T-helper 2 cell treated with Interferon-gamma antibody and Interleukin-4, amounts not matched to agents 5 μg/mL and 100 μg/mL, for 36 hours (primary cell): ENCODE results near the gene TAF1D.

Experiments
- DNase-seq: peaks from one replicate; pipeline ENCODE4 v3.0.0; 2021; ENCODE audit warnings: low spot score
- H3K27ac Mint-ChIP-seq: one replicate; pipeline ENCODE4 v1.8.0; 2021; ENCODE audit warnings: mild to moderate bottlenecking, mixed read lengths
- H3K27me3 Mint-ChIP-seq: one replicate; pipeline ENCODE4 v1.8.0; 2021; ENCODE audit warnings: low read depth, mixed read lengths
- H3K36me3 Mint-ChIP-seq: one replicate; pipeline ENCODE4 v1.8.0; 2021; ENCODE audit warnings: low read depth, mixed read lengths
- H3K4me1 Mint-ChIP-seq: one replicate; pipeline ENCODE4 v1.8.0; 2021; ENCODE audit warnings: low read depth, mixed read lengths
- H3K4me3 Mint-ChIP-seq: one replicate; pipeline ENCODE4 v1.8.0; 2022; ENCODE audit warnings: mild to moderate bottlenecking, moderate library complexity, mixed read lengths
- H3K9me3 Mint-ChIP-seq: one replicate; pipeline ENCODE4 v1.8.0; 2021; ENCODE audit warnings: mixed read lengths

The TAF1D gene

DNA sequence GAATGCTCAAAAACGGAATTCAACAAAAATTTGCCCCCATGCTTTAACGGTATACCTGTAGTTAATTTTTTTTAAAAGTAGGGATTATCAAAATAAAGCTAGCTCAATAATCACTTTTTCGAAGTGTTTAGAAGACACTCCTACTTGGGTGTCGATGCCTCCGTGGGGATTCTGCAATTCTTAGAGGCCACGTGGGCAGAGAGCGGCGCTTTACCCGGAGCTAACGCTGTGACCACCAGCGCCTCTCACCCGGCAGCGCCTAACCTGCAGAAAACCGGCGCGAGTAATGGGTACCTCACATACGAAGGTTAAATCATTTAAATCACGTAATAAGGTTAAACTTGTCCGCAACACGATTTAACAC is 583 bp downstream of the TAF1D start:
- H3K36me3 Mint-ChIP-seq, result peaks cover 59% of the 10 kb centered on the region
- peak overlapping the region; percentile 99 for H3K4me3 Mint-ChIP-seq
- H3K4me1 Mint-ChIP-seq, result peaks cover 40% of the 10 kb centered on the region
- peak; percentile 48 for DNase-seq
- no peaks in the 10 kb centered on the region for H3K9me3 Mint-ChIP-seq
- peak overlapping the region; percentile 99 for H3K27ac Mint-ChIP-seq
- H3K27me3 Mint-ChIP-seq, result no peaks in the 10 kb centered on the region

DNA sequence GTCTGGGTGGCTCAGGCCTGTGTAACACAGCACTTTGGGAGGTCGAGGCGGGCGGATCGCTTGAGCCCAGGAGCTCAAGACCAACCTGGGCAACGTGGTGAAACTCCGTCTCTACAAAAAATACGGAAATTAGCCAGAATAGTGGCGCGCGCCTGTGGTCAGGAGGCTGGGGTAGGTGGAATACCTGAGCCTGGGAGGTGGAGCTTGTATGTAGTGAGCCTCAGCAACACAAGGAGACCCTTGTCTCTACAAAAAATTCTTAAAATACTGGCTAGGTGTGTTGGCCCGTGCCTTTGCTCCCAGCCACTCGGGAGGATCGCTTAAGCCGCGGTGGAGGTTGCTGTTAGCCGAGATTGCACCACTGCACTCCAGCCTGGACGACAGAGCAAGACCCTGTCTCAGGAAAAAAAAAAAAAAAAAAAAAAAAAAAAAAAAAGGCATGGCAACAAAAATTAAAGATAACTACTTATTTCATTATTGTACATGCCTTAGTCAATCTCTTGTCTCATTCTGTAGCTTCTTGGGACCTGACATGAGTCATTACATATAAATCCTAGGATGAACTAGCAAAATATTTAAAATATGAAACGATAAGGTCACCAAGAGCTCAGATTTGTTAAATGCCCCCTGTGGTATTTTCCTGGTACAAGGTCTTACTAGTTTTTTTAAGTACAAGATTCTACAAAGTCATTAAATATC is 1.1 kb downstream of the TAF1D start:
- peak overlapping the region; percentile 99 for H3K4me3 Mint-ChIP-seq
- H3K27ac Mint-ChIP-seq, result peak overlapping the region; percentile 99
- DNase-seq, result no peak
- H3K27me3 Mint-ChIP-seq, result no peaks in the 10 kb centered on the region
- peaks cover 64% of the 10 kb centered on the region for H3K36me3 Mint-ChIP-seq
- H3K4me1 Mint-ChIP-seq, result peaks cover 42% of the 10 kb centered on the region
- H3K9me3 Mint-ChIP-seq, result no peaks in the 10 kb centered on the region

- H3K4me3 Mint-ChIP-seq, result peak overlapping the region; percentile 99
- peaks cover 49% of the 10 kb centered on the region for H3K4me1 Mint-ChIP-seq
- no peaks in the 10 kb centered on the region for H3K27me3 Mint-ChIP-seq
- H3K9me3 Mint-ChIP-seq, result no peaks in the 10 kb centered on the region
- H3K27ac Mint-ChIP-seq, result peak overlapping the region; percentile 76
- no peak for DNase-seq
- peaks cover 75% of the 10 kb centered on the region for H3K36me3 Mint-ChIP-seq
These were observed 2.6 kb downstream of the TAF1D start for GRCh38 chr11:93738647-93739081.

DNA sequence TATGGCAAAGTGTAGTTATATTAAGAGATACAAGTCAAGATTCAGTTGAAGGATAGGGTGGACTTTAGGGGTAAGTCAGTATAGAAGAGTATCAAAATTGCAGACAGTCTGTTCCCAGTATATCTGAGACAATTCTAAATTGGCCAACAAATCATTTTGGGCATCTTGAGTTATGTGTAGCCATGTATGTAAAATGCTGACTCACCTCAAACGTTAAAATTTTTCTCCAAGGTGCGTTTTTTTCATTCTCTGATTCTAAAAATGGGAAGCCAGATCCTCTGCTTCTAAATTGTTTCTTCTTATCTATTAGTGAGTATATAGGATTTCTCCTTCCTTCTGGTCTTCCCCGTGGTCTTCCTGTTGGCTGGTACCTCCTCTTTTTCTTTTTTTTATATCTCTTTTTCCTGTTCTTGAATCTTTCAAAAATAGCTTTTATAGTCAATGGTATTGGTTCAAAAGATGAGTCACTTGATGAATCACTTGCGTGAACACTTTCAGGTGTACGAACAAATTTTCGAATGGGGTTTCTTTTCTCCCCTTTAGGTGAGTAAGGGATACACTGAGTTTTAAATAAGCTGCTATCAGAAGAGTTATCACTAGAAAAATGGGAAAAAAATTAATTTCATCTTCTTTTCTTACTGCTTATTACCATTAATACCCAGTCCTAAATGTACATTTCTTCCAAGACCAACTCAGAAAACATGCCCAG is 3.2 kb downstream of the TAF1D start:
- DNase-seq, result no peak
- peaks cover 81% of the 10 kb centered on the region for H3K36me3 Mint-ChIP-seq
- H3K27ac Mint-ChIP-seq, result peak overlapping the region; percentile 82
- H3K4me1 Mint-ChIP-seq, result peaks cover 50% of the 10 kb centered on the region
- no peaks in the 10 kb centered on the region for H3K27me3 Mint-ChIP-seq
- H3K9me3 Mint-ChIP-seq, result no peaks in the 10 kb centered on the region
- peak overlapping the region; percentile 99 for H3K4me3 Mint-ChIP-seq

GRCh38 chr11:93736129-93736528 is 5.2 kb downstream of the TAF1D start:
- H3K9me3 Mint-ChIP-seq, result no peaks in the 10 kb centered on the region
- no peaks in the 10 kb centered on the region for H3K27me3 Mint-ChIP-seq
- H3K4me3 Mint-ChIP-seq, result peak overlapping the region; percentile 58
- H3K27ac Mint-ChIP-seq, result no peak overlapping the region
- peaks cover 54% of the 10 kb centered on the region for H3K4me1 Mint-ChIP-seq
- no peak for DNase-seq
- peaks cover 95% of the 10 kb centered on the region for H3K36me3 Mint-ChIP-seq

GRCh38 chr11:93735627-93736026 is 5.7 kb downstream of the TAF1D start:
- Mint-ChIP-seq H3K4me3 (peak overlapping the region; percentile 58), H3K27ac (no peak overlapping the region)

GRCh38 chr11:93734427-93735222 is 6.7 kb downstream of the TAF1D start:
- H3K4me1 Mint-ChIP-seq, result peaks cover 53% of the 10 kb centered on the region
- no peak overlapping the region for H3K27ac Mint-ChIP-seq
- H3K27me3 Mint-ChIP-seq, result no peaks in the 10 kb centered on the region
- no peaks in the 10 kb centered on the region for H3K9me3 Mint-ChIP-seq
- peaks cover 92% of the 10 kb centered on the region for H3K36me3 Mint-ChIP-seq
- no peak for DNase-seq
- peak overlapping the region; percentile 40 for H3K4me3 Mint-ChIP-seq

More at GRCh38 chr11:93735627-93736026, 5.7 kb downstream of the TAF1D start:
- no peak for DNase-seq
- Mint-ChIP-seq H3K27me3 (no peaks in the 10 kb centered on the region), H3K36me3 (peaks cover 92% of the 10 kb centered on the region), H3K4me1 (peaks cover 54% of the 10 kb centered on the region), H3K9me3 (no peaks in the 10 kb centered on the region)

DNA sequence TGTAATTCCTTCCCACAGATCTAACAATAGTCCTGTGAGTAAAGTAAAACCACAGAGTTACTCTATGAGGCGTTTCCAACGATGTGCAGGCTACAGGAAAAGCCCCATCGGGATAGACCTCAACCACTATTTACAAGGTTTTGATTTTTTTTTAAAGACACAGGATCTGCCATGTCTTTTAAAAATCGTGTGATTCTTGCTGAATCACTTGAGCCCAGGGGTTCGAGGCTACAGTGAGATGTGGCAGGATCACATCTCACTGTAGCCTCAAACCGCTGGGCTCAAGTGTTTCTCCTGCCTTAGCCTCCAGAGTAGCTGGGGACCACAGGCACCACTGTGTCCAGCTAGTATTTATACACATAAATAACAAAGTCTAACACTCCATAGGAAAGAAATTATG is 7.8 kb downstream of the TAF1D start:
- Mint-ChIP-seq H3K4me1 (peaks cover 44% of the 10 kb centered on the region), H3K27me3 (no peaks in the 10 kb centered on the region), H3K9me3 (no peaks in the 10 kb centered on the region), H3K36me3 (peaks cover 92% of the 10 kb centered on the region), H3K4me3 (peak overlapping the region; percentile 15), H3K27ac (peak overlapping the region; percentile 20)
- DNase-seq, result no peak

DNA sequence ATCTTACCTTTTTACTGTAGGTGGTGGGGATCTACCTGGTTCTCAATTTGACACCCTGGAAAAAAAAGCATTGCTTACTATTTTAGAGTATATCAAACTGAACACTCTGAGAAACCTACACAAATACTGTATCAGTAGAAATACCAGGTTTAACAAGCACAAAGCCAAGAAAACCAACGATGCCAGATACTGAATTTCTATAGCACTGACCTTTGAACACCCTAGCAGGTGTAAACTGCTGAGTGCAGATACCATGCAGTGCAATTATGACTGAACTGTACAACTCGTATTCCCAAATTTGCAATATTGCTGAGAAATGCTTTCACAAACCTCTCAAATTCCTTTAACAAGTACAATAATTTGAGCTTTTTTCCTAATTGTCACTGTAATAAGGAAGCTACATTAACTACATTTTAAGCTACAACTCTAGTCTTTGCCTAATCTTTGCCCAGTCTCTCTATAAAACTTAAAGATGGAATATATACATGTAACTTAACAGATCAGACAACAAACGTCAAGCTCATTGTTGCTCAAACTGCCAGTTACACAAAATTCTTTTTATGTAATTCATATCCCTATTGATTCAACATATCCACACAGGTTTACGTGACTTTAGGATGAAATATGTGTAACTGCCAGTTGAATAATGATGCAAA is 8.9 kb downstream of the TAF1D start:
- DNase-seq, result no peak
- peaks cover 33% of the 10 kb centered on the region for H3K4me1 Mint-ChIP-seq
- H3K27me3 Mint-ChIP-seq, result no peaks in the 10 kb centered on the region
- no peak overlapping the region for H3K27ac Mint-ChIP-seq
- no peak overlapping the region for H3K4me3 Mint-ChIP-seq
- peaks cover 91% of the 10 kb centered on the region for H3K36me3 Mint-ChIP-seq
- H3K9me3 Mint-ChIP-seq, result no peaks in the 10 kb centered on the region

DNA sequence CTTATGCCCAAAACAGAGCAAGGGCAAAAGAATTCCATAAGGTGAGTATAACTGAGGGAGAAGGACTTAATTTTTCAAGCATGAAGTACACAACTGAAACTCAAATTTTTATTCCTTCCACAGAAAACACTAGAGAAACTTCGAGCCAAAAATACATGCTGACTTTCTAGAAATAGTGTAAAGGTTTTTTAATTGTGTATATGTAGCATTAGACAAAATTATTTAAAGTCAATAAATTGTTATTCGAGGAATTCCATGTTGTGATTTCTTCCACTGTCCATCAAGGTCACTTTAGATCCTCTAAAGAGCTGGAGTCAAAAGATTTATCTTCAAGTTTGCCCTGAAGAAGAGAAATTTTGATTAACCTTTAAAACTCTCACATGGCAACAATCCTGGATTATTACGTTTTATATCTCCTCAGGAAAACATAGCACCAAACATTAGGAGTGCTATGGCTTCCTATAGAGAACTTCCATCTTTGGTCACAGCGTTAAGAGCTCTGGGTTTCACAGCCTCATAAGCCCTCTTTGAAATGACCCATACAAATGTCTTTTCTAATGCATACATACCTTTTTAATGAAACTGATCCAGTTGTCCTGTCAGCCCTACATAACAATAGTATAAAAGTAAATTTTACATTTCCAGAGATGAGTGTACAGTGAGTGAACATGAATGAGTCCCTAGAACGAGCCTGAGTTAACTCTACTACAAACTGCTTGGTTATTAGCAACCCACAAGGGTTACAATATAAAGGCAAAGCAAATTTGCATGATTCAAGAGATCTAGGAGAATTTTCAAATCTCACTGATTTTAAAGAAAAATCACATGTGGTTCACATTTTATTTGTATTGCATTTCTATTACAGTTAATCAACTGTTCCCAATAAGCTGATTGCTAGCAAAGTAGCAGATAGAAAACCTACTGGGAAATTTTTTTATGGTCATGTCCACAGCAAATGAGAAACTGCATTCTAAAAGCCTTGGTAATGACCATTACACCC is 10.9 kb downstream of the TAF1D start:
- Mint-ChIP-seq H3K4me3 (no peak overlapping the region), H3K9me3 (no peaks in the 10 kb centered on the region), H3K27ac (peak overlapping the region; percentile 60), H3K36me3 (peaks cover 82% of the 10 kb centered on the region), H3K4me1 (peaks cover 20% of the 10 kb centered on the region), H3K27me3 (no peaks in the 10 kb centered on the region)
- DNase-seq, result no peak

GRCh38 chr11:93729129-93729616 is 12.1 kb downstream of the TAF1D start:
- Mint-ChIP-seq H3K4me1 (peaks cover 9% of the 10 kb centered on the region), H3K9me3 (no peaks in the 10 kb centered on the region), H3K4me3 (no peak overlapping the region), H3K27ac (no peak overlapping the region), H3K27me3 (no peaks in the 10 kb centered on the region), H3K36me3 (peaks cover 77% of the 10 kb centered on the region)
- DNase-seq, result no peak

DNA sequence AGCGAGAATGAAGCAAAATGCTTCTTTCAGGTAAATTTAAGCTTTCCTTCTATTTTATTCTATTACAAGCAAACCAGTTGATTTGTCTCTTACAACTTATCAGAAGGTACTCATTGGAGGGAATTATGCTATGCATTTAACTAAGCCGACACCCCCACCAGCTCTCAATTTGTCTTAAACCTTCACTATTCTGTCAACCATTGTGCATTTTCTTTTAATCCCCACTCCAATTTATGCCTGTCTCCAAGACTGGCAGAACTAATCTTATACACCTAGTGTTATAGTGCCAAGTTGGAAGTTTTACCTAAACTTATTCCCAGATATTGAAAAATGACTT is 12.5 kb downstream of the TAF1D start:
- Mint-ChIP-seq H3K4me3 (no peak overlapping the region), H3K9me3 (no peaks in the 10 kb centered on the region), H3K4me1 (peaks cover 7% of the 10 kb centered on the region), H3K27me3 (no peaks in the 10 kb centered on the region), H3K36me3 (peaks cover 74% of the 10 kb centered on the region), H3K27ac (no peak overlapping the region)
- DNase-seq, result no peak
